Left renal cortex interstitium (tissue), 4 donors: Measurements from ENCODE around the gene SMIM44. TPM values are rescaled to one million over a fixed set of nuclear protein-coding genes. Genes with fewer than 3 reads are reported as not detected.
"Not testable (repeated sequence)": the region's sequence is repeated elsewhere in the genome, so short reads cannot be mapped to it uniquely, and the experiment has no call there.

Experiments used
- DNase-seq, 4 donors: peaks; one replicate each; pipeline ENCODE4 v3.0.0-alpha.2; 2013; ENCODE audit warnings: low read depth in 4 of 4, low spot score in 2 of 4, missing footprints in 1 of 4
- polyA plus RNA-seq, 4 donors: library from polyadenylated mRNA; unstranded; fragments of 120-200 nt; gene quantifications; one replicate each; pipeline ENCODE4 v1.2.1, GENCODE V29; 2013; ENCODE audit not compliant: insufficient read length in 4 of 4

SMIM44 gene
- polyA plus RNA-seq = under 1 TPM in 2 of 4 donors, not detected in 2; 0.28 to 0.95 TPM

DNA sequence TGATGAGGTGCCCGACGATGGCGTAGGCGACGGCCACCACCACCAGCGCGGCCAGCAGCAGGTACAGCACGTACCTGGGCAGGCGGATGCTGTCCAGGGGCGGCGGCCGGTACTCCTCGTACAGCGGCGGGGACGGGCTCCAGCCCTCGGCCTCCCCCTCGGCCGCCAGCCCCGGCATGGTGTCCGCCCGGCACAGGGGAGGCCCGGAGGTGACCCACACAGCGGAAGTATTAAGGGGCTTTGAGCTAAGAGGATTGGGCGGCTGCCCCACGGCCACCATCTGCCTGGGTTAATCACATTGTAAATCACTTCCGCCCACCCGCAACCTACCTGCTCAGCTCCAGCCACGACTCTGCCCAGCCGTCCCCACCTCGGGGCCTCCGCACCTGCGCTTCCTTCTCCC, at the start of gene SMIM44:
Gene SMIM44, minus strand, starts transcription at position 216 of the 403 bp plus-strand sequence. Its CDS starts 38 bp downstream, at position 178.
- no peak for DNase-seq

GRCh38 chr19:3533033-3533432, 49.8 kb upstream of the SMIM44 start:
- no peak for DNase-seq

GRCh38 chr19:3532154-3532786, 49.0 kb upstream of the SMIM44 start:
- no peak for DNase-seq

DNA sequence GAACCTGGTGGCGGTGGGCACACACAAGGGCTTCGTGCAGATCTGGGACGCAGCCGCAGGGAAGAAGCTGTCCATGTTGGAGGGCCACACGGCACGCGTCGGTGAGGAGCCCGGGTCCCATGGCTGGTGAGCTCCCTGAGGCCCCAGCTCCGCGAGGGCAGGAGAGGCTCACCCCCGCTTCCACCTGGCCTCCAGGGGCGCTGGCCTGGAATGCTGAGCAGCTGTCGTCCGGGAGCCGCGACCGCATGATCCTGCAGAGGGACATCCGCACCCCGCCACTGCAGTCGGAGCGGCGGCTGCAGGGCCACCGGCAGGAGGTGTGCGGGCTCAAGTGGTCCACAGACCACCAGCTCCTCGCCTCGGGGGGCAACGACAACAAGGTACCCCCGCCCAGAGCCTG, 48.5 kb upstream of the SMIM44 start:
- DNase-seq = no peak

- DNase-seq = no peak
Measured at GRCh38 chr19:3530389-3530788, 47.1 kb upstream of the SMIM44 start.

DNA sequence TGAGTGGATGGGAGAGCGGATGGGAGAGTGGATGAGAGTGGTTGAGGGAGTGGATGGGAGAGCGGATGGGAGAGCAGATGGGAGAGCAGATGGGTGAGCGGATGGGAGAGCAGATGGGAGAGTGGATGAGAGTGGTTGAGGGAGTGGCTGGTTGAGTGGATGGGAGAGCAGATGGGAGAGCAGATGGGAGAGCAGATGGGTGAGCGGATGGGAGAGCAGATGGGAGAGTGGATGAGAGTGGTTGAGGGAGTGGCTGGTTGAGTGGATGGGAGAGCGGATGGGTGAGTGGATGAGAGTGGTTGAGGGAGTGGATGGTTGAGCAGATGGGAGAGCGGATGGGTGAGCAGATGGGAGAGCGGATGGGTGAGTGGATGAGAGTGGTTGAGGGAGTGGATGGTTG, 46.1 kb upstream of the SMIM44 start:
- not testable (repeated sequence) for DNase-seq

DNA sequence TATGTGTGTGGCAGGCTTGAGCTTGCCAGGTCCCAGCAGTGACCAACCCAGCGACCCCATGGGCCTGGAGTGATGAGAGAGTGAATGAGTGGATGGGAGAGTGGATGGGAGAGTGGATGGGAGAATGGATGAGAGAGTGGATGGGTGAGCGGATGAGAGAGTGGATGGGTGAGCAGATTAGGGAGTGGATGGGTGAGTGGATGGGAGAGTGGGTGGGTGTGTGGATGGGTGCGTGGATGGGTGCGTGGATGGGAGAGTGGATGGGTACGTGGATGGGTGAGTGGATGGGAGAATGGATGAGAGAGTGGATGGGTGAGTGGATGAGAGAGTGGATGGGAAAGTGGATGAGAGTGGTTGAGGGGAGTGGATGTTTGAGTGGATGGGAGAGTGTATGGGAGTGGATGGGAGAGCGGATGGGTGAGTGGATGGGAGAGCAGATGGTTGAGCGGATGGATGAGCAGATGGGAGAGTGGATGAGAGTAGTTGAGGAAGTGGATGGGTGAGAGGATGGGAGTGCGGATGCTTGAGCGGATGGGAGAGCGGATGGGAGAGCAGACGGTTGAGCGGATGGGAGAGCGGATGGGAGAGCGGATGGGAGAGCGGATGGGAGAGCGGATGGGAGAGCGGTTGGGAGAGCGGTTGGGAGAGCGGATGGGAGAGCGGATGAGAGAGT, 45.4 kb upstream of the SMIM44 start:
- DNase-seq = no peak

DNA sequence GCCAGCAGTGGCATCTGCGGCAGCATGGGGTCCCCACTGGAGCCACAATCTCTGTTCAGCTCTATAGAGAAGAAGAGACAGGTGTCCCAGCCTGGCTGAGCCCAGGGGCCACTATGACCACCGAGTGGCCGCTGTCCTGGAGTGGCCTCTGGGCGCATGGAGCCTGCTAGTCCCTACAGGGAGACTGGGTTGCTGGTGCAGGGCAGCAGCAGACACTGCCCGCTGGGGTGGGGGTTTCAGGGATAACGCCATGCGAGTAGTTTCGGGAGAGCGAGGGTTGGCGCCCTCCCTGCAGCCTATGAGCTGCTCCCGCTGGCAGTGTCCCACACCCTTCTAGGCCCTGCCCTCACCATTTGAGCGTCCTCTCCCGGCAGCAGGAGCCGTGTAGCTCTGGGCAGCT, 44.8 kb upstream of the SMIM44 start:
- DNase-seq = no peak

- DNase-seq = no peak
Measured at GRCh38 chr19:3527238-3527910, 44.1 kb upstream of the SMIM44 start.

DNA sequence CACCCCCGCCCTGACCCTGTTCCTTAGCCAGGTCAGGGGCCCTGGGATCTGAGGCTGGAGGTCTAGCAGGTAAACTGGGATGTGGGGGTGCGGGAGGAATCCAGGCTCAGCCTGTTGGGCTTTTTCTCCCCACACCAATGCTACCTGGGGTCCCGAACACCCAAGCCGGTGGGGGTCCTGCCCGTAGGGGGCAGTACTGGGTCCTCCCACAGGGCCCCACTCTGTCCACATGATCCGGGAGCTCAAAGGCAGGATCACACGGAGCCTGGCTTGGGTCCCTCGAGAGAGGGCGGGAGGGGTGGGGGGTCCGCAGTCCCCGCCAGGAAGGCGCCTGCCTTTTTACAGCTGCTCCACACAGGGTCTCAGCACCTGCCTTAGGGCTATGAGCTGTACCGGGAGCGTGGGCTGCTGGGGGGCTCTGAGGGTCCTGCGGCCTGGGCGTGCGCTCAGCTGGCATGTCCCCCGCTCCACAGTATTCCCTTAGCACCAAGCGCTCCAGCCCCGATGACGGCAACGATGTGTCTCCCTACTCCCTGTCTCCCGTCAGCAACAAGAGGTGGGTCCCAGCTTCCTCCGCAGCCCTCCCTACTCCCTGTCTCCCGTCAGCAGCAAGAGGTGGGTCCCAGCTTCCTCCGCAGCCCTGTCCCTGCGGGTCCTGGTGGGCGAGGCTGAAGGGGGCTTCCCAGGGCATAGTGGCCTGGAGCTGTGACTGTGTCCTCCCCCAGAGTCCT, 43.4 kb upstream of the SMIM44 start:
- no peak for DNase-seq

DNA sequence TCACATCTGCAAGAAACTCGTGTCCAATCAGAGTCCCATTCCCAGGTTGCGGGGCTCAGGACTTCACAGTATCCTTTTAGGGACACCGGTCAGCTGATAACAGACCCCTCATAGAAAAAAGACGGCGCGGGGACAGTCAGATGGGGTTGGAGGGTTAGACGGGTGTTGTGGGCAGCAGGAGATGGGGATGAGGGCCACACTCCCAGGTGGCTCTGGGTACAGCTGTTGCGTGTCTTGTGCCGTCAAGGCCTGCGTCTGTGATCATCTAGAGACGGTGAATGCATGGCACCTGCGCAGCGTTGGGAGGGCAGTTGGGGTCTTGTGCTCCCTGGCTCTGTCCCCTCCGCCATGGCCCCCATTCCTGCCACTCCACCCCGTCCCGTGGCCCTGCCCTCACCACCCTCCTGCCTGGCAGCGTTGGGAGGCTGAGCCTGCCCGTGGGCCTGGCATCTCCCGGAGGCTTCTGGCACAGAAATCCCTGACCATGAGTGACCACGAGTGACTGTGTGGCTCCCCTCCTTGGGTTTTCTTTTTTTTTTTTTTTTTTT, 41.7 kb upstream of the SMIM44 start:
- no peak for DNase-seq

DNA sequence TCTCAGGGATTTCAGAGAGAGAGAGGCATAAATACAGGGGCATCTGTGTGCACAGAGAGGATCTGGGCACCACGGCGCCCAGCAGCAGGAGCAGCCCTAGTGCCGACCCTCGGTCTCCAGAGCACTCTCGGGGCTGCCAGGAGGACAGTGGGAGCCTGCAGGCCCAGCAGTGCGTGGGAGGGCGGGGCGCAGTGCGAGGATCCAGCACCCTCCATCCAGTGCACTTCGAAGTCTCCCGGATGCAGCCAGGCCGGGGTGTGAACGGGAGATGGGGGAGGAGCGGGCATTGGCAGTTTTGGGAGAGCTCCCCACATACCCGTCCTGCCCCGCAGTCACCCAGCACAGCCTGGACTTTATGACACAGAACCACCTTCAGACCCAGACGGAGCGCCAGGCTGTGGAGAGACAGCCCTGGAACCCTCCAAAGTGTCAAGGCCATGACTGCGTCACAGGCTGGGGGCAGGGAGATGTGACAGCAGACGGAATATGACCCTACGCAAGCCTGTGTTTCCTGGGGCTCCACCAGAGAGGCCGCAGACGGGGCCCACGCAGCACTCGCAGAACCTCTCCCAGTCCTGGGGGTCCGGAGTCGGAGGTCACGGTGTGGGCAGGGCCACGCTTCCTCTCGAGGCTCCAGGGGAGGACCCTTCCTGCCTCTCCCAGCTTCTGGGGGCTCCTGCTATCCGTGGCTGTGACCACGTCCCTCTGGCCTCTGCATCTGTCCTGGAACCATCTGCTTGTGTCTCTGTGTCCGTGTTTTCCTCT, 41.0 kb upstream of the SMIM44 start:
- DNase-seq = no peak

DNA sequence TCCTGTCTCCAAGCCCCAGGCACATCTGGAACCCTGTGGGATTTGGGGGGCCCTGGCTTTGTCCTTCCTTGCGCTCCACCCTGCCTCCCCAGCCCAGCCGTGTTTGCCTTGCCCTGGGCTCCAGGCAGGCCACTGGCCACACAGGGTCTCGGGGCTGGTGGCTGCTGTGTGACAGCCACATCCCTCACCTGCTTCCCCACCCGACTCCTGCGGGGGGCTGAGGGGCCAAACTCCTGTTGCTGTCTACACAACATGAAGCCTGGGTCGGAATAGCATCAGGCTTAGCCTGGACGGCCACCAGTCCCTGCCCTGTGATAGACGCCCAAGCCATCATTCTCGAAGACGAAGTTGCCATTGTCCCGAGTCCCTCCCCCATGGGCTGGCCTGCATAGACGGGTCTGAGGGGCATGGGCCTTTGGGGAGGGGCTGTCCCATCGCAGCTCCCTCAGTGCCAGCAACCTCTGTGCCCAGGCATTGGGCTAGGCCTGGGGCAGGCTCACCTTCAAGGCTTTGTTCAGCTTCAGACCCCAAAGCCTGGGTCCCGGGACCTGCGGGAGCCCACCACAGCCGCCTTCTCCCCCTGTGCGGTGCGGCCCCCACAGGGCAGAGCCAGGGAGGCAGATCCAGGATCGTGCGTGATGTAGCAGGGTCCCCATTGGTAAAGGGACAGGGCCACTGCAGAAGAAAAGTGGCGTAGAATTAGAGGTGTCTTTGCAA, 40.3 kb upstream of the SMIM44 start:
- DNase-seq = no peak

GRCh38 chr19:3522421-3523360, 39.5 kb upstream of the SMIM44 start:
- DNase-seq = no peak

DNA sequence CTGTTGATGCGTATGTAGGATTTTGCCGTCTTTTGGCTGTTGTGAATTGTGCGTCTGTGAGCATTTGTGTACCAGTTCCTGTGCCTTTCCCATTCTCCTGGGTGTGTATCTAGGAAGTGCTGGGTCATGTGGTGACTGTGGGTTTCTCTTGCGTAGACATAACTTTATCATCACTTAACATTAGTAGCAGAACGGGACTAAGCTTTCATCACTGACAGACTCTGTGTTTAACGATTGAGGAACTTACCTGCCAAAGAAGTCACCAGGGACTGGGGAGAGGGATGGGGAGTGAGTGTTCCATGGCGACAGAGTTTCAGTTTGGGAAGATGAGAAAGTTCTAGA, 37.8 kb upstream of the SMIM44 start:
- no peak for DNase-seq

GRCh38 chr19:3520166-3521103, 37.2 kb upstream of the SMIM44 start:
- DNase-seq = no peak

DNA sequence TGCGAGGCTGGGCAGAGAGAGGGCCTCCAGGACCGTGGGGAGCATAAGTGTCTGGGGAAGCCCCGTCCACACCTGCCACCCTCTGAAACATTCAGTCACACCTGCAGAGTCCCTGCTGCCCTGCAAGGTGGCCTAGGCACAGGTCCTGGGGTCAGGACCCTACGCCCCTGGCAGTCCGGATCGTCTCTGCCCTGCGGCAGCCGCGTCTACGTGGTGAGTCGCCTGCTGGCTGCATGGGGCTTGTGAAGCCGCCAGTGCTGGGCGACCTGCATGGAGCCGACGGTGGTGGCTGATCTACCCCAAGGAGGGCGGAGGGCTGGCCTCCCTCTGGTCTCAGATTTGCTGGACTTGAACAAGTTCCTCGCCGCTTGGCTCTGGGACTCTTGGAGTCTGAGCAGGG, 35.9 kb upstream of the SMIM44 start:
- no peak for DNase-seq
